ENCODE data around the gene PTPRG.
"Not testable (repeated sequence)": the region's sequence is repeated elsewhere in the genome, so short reads cannot be mapped to it uniquely, and the experiment has no call there.

The PTPRG gene

DNA sequence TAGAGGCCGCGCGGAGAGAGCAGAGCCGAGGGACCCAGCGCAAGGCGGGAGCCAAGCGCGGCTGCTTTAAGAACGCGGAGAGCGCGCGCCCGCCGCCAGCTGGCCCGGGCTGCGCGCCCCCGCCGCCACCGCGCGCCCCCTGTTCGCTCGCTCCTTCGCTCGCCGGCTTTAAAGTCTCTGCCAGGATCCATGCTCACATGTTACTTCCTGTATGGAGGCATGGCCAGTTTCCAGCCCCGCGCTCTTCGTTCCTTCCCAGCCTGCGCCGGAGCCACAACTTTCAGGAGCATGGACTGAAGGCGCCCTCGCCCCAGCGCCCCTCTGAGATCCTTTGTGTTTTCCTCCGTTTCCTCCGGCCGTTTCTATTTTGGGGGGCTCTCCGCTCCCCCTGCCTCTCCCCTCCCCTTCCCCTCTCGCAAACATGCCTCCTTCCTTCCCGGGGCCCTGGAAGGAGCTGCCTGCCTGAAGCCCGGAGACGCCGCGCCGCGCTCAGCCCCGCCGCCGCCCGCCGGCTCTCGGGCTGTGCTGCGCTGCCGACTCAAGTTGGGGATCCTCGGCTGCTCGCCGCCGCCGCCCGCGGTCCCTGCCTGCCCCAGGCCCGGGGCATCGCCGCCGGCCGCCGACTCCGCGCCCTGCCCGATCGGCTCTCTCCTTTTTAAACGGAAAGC, at the start of gene PTPRG:
Gene PTPRG, plus strand, starts transcription at position 198 of the 668 bp plus-strand sequence. CDS start 717 bp downstream, outside the sequence.
- no peak for DNase-seq (ENCODE audit: low read depth, low spot score)

DNA sequence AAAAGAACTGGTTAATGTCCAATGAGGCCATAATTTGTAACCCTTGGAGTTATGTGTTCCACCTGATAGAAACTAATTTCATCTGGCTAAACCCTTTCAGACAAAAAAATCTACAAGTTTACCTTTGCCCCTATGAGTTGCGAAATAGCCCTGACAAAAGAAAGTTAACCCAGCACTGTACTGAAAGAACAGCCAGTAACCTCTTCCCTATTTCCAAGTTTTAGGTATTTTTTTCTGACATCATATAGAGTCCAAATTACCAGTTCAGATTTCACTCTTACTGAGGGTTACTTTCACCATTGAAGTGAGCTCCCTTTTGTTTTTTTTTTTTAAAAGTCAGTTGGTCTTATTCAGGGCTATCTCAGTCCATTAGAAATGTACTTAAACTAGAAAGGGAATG, 42.8 kb upstream of the PTPRG start:
- no peak for DNase-seq (ENCODE audit: low read depth, low spot score)

DNA sequence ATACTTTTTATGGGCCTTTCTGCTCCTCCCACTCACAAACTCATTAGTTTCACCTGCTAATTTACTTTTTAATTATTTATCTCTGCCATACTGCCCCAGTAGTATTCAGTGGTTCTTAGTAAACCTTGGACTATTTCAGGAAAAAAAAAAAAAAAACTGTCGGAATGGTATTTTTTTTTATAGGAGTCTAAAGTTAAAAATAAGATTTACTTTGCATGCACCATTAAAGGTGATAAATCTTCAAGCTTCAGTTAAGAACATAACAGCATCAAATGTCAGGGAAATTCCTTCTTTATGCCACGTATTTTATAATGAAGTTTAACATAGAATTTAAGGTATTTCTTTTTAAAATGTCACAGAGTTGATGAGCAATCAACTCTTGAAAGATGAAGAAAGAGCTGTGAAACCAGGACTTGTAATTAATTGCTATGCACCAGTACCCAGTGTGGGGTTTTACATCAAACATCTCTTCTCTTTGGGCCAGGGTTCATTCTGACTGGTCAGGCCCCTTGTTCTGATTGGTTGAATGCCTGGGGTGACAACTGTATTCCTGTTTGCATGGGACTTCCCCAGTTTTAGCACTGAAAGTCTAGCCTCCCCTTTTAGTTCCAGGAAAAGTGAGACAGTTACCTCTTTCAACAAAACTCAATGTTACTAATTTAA, 40.3 kb upstream of the PTPRG start:
- DNase-seq (ENCODE audit: low read depth, low spot score), result no peak

DNA sequence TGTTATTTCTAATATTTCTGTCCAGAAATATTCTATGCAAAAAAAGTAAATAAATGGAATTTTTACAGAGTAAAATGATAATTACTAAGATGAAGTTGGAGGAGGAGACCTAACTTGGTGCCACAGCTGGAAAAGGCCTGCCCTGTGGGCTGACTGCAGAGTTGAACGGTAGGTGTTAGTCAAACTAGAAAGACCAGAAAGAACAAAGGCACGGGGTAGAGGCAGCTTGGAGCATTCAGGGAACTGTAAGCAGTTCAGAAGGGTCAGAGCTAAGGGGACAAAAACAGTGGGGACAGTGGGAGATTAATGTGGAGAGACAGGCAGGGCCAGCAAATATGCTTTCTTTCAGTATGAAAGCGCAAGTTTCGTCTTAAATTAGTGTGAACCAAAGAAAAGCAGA, 39.3 kb upstream of the PTPRG start:
- no peak for DNase-seq (ENCODE audit: low read depth, low spot score)

DNA sequence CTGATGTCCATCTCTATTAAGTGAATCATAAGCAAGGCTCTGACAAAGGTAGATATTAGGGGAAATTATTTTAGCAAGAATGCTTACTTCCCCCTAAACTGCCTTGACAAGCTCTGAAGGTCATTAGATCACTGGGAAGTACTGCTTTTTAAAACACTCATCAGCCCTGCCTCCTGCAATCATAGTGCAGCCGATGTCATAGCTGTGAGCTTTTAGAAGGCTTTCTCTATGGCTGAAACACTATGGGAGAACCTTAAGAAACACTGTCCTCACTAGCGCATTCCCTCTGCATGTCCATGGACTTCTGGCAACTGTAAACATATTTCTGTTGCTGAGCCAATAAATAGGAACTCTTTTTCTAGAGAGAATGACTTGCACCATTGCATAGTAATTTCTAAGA, 38.7 kb upstream of the PTPRG start:
- DNase-seq (ENCODE audit: low read depth, low spot score), result no peak

DNA sequence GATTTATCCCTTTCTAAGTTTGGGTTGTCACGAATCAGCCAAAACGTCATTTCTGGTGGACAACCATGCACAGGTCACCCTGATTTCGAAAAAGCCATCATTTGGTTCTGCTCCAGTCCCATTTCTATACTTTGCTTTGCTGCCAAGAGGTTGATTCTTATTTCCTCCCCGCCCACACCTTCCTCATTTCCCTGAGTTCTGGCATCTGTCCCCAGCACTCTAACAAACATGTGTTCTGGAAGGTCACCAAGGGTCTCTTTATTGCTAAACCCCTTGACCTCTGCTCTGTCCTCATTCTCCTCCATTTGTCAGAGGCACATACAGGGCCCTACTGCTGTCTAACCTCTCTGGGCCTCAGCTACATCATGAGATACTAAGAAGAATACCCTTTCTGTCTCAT, 36.4 kb upstream of the PTPRG start:
- DNase-seq (ENCODE audit: low read depth, low spot score), result no peak

DNA sequence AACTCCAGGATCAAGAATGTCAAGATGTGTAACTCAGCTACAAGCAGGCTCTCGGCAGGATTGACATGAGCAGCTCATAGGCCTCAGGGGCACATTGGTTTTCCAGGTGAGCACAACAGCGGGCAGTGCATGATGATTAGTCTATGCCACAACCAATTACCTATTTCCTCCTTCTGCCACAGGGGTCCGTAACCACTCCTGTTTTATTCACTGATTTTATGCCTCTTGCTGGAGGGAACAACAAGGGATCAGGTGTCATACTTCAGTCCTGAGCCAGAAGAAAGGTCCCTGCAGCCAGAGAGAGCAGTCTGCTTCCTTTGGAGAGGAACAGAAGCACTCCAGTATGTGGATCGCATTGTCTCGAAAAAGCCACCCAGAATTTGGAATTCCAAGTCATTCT, 35.1 kb upstream of the PTPRG start:
- DNase-seq (ENCODE audit: low read depth, low spot score), result no peak

DNA sequence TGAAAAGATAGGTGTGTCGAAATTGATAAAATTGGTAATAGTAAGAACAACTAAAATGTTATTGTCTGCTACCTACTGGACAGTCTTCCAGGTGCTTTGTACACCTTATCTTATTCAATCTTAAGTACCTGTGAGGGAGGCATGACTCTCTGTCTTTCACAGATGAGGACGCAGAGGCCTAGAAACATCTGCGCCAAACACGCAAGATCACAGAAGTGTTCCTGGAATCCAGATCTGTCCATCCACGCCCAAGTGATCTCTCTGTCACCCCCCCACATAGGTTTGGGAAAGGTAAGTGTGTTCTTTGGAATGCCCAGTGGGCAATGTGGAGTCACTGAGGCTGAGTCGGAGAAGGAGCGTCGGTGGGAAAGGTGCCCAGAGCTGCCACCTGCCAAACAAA, 34.4 kb upstream of the PTPRG start:
- DNase-seq (ENCODE audit: low read depth, low spot score), result no peak

DNA sequence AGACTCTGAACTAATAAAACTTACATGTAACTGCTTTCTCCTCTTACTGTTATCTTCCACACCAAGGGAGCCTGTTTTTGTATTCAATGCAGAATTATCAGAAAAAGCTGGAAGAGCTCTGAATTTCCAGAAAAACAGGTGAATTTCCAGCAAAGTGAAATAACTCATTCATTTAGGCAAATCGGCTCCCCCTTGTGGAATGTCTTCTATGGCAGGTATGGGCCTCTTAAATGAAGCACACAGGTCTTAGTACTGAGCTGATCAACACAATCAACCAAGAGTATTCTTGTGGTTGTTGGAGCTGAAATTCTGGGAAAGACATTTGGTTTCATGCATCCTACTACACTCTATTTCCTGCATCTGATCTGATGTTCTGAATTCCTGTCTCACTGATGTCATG, 31.0 kb upstream of the PTPRG start:
- DNase-seq (ENCODE audit: low read depth, low spot score), result no peak

DNA sequence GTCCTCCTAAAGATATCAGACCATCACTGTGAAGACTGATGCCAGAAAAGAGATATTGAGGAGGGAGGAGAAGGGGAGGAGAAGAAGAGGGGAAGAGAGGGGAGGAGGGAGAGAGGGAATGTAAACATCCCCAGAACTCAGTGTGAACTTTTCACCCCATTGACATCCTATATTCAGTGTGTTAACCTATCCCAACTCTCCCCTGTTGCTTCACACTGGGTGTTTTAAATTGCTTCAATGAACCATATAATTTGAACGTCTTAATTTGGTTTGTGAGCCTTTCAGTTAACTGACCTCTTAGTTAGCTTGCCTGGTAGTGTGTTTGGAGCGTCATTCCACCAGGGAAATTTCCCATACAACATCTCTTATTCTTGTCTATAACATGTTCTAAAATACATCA, 29.8 kb upstream of the PTPRG start:
- no peak for DNase-seq (ENCODE audit: low read depth, low spot score)

DNA sequence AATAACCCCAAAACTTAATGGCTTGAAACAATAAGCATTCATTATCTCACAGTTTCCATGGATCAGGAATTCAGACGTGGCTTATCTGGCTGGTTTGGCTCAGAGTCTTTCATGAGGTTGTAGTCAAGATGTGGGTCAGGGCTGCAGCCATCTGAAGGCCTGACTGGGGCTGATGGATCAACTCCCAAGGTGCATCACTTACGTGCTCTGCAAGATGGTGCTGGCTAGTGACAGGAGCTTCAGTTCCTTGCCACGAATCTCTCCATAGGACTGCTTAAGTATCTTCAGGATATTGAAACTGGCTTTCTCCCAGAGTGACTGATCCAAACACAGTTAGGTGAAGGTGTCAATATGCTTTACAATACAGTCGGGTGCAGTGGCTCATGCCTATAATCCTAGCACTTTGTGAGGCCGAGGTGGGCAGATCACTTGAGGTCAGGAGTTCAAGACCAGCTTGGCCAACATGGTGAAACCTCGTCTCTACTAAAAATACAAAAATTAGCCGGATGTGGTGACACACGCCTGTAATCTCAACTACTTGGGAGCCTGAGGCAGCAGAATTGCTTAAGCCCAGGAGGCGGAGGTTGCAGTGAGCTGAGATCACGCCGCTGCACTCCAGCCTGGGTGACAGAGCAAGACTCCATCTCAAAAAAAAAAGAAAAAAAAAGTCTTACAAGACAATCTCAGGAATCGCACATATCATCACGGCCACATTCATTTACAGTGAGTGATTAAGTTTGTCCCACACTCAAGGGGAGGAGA, 28.5 kb upstream of the PTPRG start:
- no peak for DNase-seq (ENCODE audit: low read depth, low spot score)

DNA sequence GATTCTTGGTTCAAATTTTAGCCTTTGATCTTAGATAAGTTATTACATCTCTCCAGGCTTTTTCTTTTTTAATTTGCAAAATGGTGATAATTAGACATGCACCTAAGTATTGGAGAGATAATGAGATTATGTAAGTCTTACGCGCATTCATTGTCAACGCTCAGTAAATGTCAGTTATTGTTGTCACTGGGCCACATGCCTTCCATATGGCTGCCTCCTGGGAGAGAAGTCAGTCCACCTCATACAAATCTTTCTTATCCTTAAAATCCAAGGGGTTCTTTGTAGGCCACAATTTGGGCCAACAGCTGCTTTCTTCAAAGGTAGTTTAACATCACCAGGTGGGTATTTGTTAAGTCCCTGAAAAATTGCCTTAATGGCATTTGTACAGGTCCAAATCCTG, 25.5 kb upstream of the PTPRG start:
- no peak for DNase-seq (ENCODE audit: low read depth, low spot score)

DNA sequence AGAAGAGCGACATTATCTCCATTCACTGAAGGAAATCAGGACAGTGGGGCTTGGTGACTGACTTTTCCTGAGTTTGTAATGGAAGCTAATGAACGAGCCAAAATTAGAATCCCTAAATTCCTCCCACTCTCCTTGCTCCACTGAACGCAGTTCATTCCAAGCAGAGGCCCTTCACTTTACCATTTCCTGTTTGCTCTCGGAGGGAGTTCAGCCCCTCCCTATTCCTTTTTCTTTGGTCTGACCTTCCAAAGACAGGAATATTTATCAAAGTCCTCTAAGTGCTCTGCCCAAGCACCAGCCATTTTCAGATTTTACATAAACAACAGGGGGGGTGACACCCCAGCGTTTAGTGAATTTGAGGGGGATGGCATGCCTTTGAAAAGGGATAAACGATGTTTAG, 24.0 kb upstream of the PTPRG start:
- no peak for DNase-seq (ENCODE audit: low read depth, low spot score)

DNA sequence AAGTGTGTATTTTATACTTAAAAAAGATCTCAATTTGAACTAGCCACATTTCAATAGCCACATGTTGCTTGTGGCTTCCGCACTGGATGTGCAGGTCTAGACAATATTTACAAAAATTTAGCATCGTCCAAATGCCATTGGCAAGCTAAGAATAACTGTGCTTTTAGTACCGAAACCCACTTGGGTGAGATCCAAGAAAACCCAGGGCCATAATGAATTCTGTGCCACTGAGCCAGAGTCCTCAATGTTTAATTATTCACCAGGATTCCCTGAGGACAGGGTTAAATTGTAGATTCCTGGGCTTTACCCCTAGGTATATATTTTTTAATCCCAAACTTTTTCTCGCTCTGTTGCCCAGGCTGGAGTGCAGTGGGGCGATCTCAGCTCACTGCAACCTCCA, 22.9 kb upstream of the PTPRG start:
- no peak for DNase-seq (ENCODE audit: low read depth, low spot score)

DNA sequence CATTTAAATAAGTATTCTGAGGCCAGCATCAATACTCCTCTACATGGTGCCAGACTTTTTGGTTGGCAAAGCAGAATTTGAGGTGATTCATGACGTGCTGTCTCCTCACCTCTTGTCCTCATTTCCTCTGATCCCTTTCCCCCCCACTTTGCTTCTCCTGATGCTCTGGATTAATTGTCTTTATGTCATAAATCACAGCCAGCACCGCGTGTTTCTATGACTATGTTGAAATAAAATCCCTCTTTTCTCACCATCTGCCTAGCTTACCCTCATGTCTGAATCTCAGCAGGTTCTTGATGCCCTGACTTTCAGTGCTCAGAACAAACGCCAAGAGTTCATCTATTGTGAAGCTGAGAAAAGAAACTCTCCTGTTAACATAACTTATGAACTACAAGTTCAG, 19.7 kb upstream of the PTPRG start:
- DNase-seq (ENCODE audit: low read depth, low spot score), result no peak

DNA sequence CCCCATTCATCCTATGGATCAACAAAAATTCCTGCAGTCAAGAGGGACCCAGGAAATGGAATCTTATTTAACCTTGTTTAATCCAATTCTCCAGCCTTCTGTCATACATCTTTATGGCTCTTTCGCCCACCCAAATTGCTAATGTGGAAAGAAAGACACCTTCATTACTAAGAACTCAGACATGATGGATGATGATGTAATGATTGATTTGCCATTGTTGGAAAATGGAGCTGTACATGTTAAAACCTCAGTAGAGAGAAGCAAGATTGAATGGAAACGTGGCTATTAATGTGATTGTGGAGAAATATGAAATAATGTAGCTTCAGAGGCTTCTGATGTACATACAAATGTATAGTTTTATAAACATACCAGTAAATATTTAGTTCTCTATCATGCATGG, 15.7 kb upstream of the PTPRG start:
- no peak for DNase-seq (ENCODE audit: low read depth, low spot score)

DNA sequence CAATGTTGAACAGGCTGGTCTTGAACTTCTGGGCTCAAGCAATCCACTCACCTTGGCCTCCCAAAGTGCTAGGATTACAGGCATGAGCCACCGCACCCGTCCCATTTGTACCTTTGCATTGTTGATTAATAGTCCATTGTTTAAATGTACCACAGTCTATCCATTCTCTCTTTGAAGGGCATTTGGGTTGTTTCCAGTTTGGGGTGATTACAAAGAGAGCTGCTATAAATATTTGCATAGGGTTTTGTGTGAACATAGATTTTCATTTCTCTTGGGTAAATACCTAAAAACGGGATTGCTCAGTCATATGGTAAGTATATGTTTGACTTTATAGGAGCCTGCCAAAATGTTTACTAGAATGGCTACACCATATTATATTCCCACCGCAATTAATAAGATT, 13.7 kb upstream of the PTPRG start:
- DNase-seq (ENCODE audit: low read depth, low spot score), result no peak

DNA sequence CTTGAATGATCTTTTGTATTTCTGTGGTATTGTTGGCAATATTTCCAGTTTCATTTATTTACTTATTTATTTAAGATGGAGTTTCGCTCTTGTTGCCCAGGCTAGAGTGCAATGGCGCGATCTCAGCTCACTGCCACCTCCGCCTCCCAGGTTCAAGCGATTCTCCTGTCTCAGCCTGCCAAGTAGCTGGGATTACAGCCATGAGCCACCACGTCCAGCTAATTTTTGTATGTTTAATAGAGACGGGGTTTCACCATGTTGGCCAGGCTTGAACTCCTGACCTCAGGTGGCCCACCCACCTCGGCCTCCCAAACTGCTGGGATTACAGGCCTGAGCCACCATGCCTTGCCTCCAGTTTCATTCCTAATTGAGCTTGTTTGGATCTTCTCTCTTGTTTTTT, 8.7 kb upstream of the PTPRG start:
- DNase-seq (ENCODE audit: low read depth, low spot score), result not testable (repeated sequence)

DNA sequence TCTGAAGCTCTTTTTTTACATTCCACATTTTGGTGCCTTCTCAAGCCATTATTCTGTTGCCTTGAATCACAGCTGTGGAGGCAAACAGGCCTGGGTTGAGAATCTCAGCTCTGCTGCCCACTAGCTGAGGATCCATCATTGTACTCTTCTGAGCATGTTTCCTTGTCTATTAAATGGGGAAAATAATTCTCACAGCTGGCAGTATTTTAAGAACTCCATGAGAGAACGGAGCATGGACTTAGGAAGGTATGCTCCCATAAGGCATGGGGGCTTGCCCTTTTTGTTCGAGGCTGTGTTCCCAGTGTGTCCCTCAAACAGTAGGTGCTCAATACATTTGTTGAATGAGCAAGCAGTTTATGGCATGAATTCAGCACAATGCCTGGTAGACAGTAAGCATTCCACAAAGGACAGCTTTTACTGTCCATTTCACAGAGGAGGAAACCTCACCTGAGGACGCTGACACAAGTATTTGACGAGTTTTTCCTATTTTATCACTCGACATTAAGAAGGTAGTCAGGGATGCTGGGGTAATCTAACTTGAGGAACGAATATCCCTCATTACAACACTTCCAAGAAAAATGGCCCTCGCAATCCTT, 2.1 kb upstream of the PTPRG start:
- DNase-seq (ENCODE audit: low read depth, low spot score), result no peak

DNA sequence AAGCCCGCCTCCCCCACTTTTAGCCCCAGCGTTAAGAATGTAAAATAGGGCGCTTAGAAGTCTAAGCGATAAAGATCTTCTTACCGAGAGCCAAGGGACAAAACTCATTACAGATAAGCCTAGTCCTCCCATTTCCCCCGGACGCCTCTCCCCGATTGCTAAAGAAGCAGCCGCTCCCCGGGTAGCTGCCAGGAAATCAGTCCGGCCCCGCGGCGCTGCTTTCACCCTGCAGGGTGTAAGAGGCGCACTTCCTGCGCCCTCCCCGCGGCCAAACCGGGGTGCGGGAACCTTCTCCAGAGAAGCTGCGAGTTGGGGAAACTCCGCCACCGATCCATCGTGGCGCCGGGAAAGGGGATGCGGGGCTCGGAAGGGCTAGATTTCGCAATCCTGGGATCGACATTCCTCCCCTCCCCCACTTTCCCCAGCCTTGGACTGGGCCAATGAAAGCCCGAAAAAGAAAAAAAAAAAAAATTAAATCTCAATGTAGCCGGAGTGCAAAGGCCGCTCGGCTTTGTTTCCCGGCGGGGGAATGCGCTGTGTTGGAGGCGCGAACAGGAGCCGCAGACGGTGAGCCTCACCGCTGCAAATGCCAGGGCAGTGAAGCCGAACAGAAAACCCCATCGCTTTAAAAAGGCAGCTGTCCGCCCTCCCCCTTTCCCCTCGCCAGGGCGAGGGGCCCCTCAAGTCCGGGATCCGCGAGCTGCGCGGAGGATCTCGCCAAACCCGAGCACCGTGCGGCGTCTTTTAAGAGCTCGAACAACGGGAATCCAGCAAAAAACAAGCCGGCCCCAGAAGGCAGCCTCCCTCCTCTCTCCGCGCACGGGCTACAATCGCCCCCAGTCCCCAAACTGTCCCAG, 626 bp upstream of the PTPRG start:
- no peak for DNase-seq (ENCODE audit: low read depth, low spot score)

DNA sequence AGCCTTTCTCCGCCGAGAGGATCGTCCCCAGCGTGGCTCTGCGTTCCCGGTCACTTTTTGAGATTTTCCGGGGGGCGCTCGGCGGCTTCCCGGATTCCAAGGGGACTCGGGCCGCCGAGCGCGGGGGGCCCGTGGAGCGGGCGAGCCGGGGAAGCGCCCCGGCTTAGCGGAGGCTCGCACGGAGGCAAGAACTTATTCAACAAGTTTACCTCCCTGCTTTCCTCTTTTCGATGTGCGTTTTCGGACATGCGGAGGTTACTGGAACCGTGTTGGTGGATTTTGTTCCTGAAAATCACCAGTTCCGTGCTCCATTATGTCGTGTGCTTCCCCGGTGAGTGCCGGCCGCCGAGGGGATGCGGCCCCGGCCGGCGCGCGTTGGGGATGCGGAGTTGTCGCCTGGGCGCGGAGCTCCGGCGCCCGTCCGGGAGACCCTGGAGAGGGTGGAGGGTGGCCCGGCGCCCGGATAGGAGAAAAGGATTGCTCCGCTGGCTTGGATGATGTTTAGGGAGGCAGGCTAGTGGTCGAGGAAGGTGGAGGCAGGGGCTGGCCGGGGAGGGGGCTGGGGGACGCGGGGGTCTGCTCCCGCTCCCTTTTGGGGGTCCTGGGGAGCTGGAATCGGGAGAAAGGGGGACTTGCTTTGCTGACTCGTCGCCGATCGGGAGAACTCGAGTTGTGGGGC, 810 bp downstream of the PTPRG start:
- no peak for DNase-seq (ENCODE audit: low read depth, low spot score)
